Measurements from ENCODE around the gene CXCL1. TPM values are rescaled to one million over a fixed set of nuclear protein-coding genes. Genes with fewer than 3 reads are reported as not detected.

CXCL1 gene
- total and polyA plus RNA-seq, 2 of the 13 experiments (the other 11 are each of a cell fraction or from before 2014, with no cell fraction given), result 0.15 TPM; not detected in 1

DNA sequence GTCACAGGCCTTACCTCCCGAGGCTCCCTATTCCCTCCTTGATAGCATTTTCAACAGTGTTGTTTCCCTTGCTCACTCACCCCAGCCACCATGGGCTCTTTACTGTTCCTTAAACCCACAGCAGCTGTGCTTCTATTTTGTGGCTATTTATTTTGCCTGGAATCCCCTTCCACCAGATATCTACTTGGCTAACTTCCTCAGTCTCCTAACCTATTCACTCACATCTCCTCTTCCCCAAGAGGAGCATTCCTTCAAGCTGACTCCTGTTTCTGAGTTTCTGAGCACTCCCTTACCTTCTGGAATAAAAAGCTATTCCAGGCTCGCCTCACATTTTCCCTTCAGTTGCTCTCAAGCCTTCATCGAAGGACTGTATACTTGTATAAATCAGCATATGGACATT lies 50.5 kb downstream of the CXCL1 start:
- no peaks in the 10 kb centered on the region for H3K27me3 ChIP-seq (ENCODE audit: control insufficient read depth in 1 of 2, insufficient read depth in 2 of 2, low read length in 2 of 2)
- no TSS peak for BruUV-seq (replicated peaks)
- no peaks in the 10 kb centered on the region for H4K20me1 ChIP-seq (ENCODE audit: insufficient read depth, low read length)
- H3K9ac ChIP-seq (ENCODE audit: insufficient read depth, low read depth, low read length), result no peak overlapping the region
- FAIRE-seq (no peak), ATAC-seq (no peak), DNase-seq (ENCODE audit: low spot score) (no peak)
- H3K27ac ChIP-seq (ENCODE audit: extremely low read length, insufficient read depth, low read length), result no peak overlapping the region
- no peaks in the 10 kb centered on the region for H3K36me3 ChIP-seq (replicated peaks in 1 of 2; ENCODE audit: control insufficient read depth in 1 of 2, insufficient read depth in 2 of 2, low read length in 2 of 2)
- WGBS (ENCODE audit: low lambda C conversion rate), result 27% methylated on average over 3 of the region's 3 CpGs
- no peaks in the 10 kb centered on the region for H3K4me1 ChIP-seq (ENCODE audit: insufficient read depth, low read length)
- no peaks in the 10 kb centered on the region for H3K9me3 ChIP-seq (ENCODE audit: low read length)
- CTCF ChIA-PET (ENCODE audit: low intra/inter-chr PET ratio, low total read pairs), result no interaction called here
- in situ Hi-C loops (cut with HindIII; ENCODE audit: extremely low pct_ligation_motif_present, low pct_unique_long_range_greater_than_20kb), result no loop called here
- H3K4me2 ChIP-seq (ENCODE audit: low read depth, low read length), result no peak overlapping the region
- H3K4me3 ChIP-seq (replicated peaks in 1 of 3; ENCODE audit: insufficient read depth in 1 of 3, low read depth in 2 of 3, low read length in 3 of 3), result no peak overlapping the region
- H3K79me2 ChIP-seq (ENCODE audit: insufficient read depth, low read length), result no peaks in the 10 kb centered on the region
- POLR2A ChIA-PET, result no interaction called here
- intact Hi-C loops (cut with micrococcal nuclease; ENCODE audit: unreplicated experiment), result no loop called here
- H2AFZ ChIP-seq (ENCODE audit: low read length), result no peak overlapping the region
- no peak for TF ChIP-seq ZNF709 (CRISPR knock-in tag; IDR thresholded peaks at IDR 0.05)
- TF ChIP-seq RAD51 (IDR thresholded peaks at IDR 0.05; ENCODE audit: borderline replicate concordance), result no peak
- TF ChIP-seq NFE2L2 (IDR thresholded peaks at IDR 0.05; ENCODE audit: low read length), result no peak
- TF ChIP-seq IRF9 (CRISPR knock-in tag; IDR thresholded peaks at IDR 0.05; ENCODE audit: borderline replicate concordance), result no peak
- TF ChIP-seq HCFC1 (IDR thresholded peaks at IDR 0.05; ENCODE audit: low read depth, low read length), result no peak
- TF ChIP-seq, protein P1, sequence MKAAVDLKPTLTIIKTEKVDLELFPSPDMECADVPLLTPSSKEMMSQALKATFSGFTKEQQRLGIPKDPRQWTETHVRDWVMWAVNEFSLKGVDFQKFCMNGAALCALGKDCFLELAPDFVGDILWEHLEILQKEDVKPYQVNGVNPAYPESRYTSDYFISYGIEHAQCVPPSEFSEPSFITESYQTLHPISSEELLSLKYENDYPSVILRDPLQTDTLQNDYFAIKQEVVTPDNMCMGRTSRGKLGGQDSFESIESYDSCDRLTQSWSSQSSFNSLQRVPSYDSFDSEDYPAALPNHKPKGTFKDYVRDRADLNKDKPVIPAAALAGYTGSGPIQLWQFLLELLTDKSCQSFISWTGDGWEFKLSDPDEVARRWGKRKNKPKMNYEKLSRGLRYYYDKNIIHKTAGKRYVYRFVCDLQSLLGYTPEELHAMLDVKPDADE (CRISPR knock-in tag; IDR thresholded peaks at IDR 0.05), result no peak
- no peak for TF ChIP-seq ZNF260 (CRISPR knock-in tag; IDR thresholded peaks at IDR 0.05; ENCODE audit: borderline replicate concordance, low read depth)
- TF ChIP-seq CCDC6 (CRISPR knock-in tag; IDR thresholded peaks at IDR 0.05), result no peak
- no peak for TF ChIP-seq EED (CRISPR knock-in tag; IDR thresholded peaks at IDR 0.05)
- TF ChIP-seq, protein P2, sequence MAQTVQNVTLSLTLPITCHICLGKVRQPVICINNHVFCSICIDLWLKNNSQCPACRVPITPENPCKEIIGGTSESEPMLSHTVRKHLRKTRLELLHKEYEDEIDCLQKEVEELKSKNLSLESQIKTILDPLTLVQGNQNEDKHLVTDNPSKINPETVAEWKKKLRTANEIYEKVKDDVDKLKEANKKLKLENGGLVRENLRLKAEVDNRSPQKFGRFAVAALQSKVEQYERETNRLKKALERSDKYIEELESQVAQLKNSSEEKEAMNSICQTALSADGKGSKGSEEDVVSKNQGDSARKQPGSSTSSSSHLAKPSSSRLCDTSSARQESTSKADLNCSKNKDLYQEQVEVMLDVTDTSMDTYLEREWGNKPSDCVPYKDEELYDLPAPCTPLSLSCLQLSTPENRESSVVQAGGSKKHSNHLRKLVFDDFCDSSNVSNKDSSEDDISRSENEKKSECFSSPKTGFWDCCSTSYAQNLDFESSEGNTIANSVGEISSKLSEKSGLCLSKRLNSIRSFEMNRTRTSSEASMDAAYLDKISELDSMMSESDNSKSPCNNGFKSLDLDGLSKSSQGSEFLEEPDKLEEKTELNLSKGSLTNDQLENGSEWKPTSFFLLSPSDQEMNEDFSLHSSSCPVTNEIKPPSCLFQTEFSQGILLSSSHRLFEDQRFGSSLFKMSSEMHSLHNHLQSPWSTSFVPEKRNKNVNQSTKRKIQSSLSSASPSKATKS (CRISPR knock-in tag; IDR thresholded peaks at IDR 0.05), result no peak
- TF ChIP-seq, protein P3, sequence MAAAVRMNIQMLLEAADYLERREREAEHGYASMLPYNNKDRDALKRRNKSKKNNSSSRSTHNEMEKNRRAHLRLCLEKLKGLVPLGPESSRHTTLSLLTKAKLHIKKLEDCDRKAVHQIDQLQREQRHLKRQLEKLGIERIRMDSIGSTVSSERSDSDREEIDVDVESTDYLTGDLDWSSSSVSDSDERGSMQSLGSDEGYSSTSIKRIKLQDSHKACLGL (CRISPR knock-in tag; IDR thresholded peaks at IDR 0.05), result no peak
- TF ChIP-seq ZNF225 (CRISPR knock-in tag; IDR thresholded peaks at IDR 0.05), result no peak
- TF ChIP-seq ZNF746 (CRISPR knock-in tag; IDR thresholded peaks at IDR 0.05), result no peak
- no peak for TF ChIP-seq MTA1 (CRISPR knock-in tag; IDR thresholded peaks at IDR 0.05; ENCODE audit: borderline replicate concordance)
- TF ChIP-seq, protein P4, sequence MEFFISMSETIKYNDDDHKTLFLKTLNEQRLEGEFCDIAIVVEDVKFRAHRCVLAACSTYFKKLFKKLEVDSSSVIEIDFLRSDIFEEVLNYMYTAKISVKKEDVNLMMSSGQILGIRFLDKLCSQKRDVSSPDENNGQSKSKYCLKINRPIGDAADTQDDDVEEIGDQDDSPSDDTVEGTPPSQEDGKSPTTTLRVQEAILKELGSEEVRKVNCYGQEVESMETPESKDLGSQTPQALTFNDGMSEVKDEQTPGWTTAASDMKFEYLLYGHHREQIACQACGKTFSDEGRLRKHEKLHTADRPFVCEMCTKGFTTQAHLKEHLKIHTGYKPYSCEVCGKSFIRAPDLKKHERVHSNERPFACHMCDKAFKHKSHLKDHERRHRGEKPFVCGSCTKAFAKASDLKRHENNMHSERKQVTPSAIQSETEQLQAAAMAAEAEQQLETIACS (CRISPR knock-in tag; IDR thresholded peaks at IDR 0.05), result no peak
- TF ChIP-seq, protein P5, sequence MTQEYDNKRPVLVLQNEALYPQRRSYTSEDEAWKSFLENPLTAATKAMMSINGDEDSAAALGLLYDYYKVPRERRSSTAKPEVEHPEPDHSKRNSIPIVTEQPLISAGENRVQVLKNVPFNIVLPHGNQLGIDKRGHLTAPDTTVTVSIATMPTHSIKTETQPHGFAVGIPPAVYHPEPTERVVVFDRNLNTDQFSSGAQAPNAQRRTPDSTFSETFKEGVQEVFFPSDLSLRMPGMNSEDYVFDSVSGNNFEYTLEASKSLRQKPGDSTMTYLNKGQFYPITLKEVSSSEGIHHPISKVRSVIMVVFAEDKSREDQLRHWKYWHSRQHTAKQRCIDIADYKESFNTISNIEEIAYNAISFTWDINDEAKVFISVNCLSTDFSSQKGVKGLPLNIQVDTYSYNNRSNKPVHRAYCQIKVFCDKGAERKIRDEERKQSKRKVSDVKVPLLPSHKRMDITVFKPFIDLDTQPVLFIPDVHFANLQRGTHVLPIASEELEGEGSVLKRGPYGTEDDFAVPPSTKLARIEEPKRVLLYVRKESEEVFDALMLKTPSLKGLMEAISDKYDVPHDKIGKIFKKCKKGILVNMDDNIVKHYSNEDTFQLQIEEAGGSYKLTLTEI (CRISPR knock-in tag; conservative IDR thresholded peaks at IDR 0.05), result no peak
- TF ChIP-seq THAP7 (CRISPR knock-in tag; IDR thresholded peaks at IDR 0.05), result no peak

Data from HepG2 (cell line).